Measurements from ENCODE around the gene OMA1. TPM values are rescaled to one million over a fixed set of nuclear protein-coding genes. Genes with fewer than 3 reads are reported as not detected.

Gene OMA1
- total and polyA plus RNA-seq, 2 of the 4 experiments (the other 2 are of a cell fraction), result 5.9 to 6.4 TPM

- Histone ChIP-seq H4K91ac (ENCODE audit: insufficient read depth, low read depth, low read length) (no peak overlapping the region), H2AFZ (replicated peaks; ENCODE audit: low read length, poor library complexity) (no peak overlapping the region), H3K36me3 (ENCODE audit: control insufficient read depth, insufficient read depth, low read length) (no peaks in the 10 kb centered on the region), H2AK5ac (ENCODE audit: low read depth, low read length) (no peak overlapping the region), H3K56ac (ENCODE audit: extremely low read depth, insufficient read depth, low read length) (no peak overlapping the region), H4K8ac (ENCODE audit: low read depth in 2 of 2, low read length in 2 of 2) (no peak overlapping the region), H3K4me3 (ENCODE audit: insufficient read depth, low read depth, low read length) (no peak overlapping the region), H2AK9ac (replicated peaks; ENCODE audit: low read depth, low read length, poor library complexity) (no peak overlapping the region), H3K9me1 (ENCODE audit: insufficient read depth, low read length) (no peaks in the 10 kb centered on the region), H3K4me2 (ENCODE audit: low read depth, low read length) (no peak overlapping the region), H2BK120ac (ENCODE audit: low read depth, low read length) (no peak overlapping the region), H3K79me1 (ENCODE audit: low read depth in 1 of 2, low read length in 2 of 2) (no peaks in the 10 kb centered on the region), H3K23ac (ENCODE audit: low read depth, low read length) (no peak overlapping the region), H3K27me3 (ENCODE audit: control insufficient read depth, insufficient read depth, low read length) (peaks cover 2% of the 10 kb centered on the region), H3K9me3 (ENCODE audit: control insufficient read depth, insufficient read depth, low read length) (no peaks in the 10 kb centered on the region), H3K9ac (ENCODE audit: low read depth, low read length) (no peak overlapping the region), H3K4me1 (ENCODE audit: control insufficient read depth, insufficient read depth, low read length) (no peaks in the 10 kb centered on the region), H3K18ac (ENCODE audit: low read depth, low read length) (no peak overlapping the region), H2BK20ac (ENCODE audit: low read depth, low read length) (no peak overlapping the region), H4K5ac (ENCODE audit: low read depth, low read length) (no peak overlapping the region), H2BK15ac (ENCODE audit: low read depth, low read length) (no peak overlapping the region), H3K4ac (ENCODE audit: low read depth, low read length) (no peak overlapping the region), H4K20me1 (ENCODE audit: insufficient read depth, low read length) (no peaks in the 10 kb centered on the region), H3K14ac (replicated peaks; ENCODE audit: low read depth, low read length) (no peak overlapping the region), H2BK5ac (ENCODE audit: low read depth, low read length, poor library complexity, severe bottlenecking) (no peak overlapping the region), H3K27ac (ENCODE audit: insufficient read depth, low read length) (no peak overlapping the region)
- CTCF ChIA-PET, result no interaction called here
- no CpG with 5 or more reads among the region's 10 CpGs for WGBS, 2 experiments (ENCODE audit: extremely low coverage in 2 of 2, insufficient read length in 1 of 2)
- no TSS peak for BruUV-seq (replicated peaks)
- ATAC-seq (ENCODE audit: low read depth), result no peak
- intact Hi-C loops (cut with micrococcal nuclease), result no loop called here
- TF ChIP-seq MXI1 (IDR thresholded peaks at IDR 0.05; ENCODE audit: borderline replicate concordance, low read depth, low read length), result no peak
- no peak for TF ChIP-seq CHD1 (IDR thresholded peaks at IDR 0.05; ENCODE audit: low read depth, low read length)
- no peak for TF ChIP-seq BHLHE40 (IDR thresholded peaks at IDR 0.05; ENCODE audit: low read depth, low read length)
- TF ChIP-seq CEBPB (IDR thresholded peaks at IDR 0.05; ENCODE audit: low read depth, low read length), result no peak
- TF ChIP-seq RAD21 (IDR thresholded peaks at IDR 0.05; ENCODE audit: low read length), result no peak
- no peak for TF ChIP-seq RFX5 (IDR thresholded peaks at IDR 0.05; ENCODE audit: low read depth, low read length)
- no peak for TF ChIP-seq NFE2L2 (IDR thresholded peaks at IDR 0.05; ENCODE audit: low read depth, low read length)
- no peak for TF ChIP-seq MAFK (IDR thresholded peaks at IDR 0.05; ENCODE audit: low read depth, low read length)
- TF ChIP-seq POLR2A (IDR thresholded peaks at IDR 0.05; ENCODE audit: low read depth, low read length), result no peak
- POLR2A ChIA-PET (ENCODE audit: unreplicated experiment), result no interaction called here
- no peak for DNase-seq
- dilution Hi-C loops (cut with HindIII; ENCODE audit: low sequenced_read_pairs, unreplicated experiment), result no loop called here
- in situ Hi-C loops (cut with MboI; ENCODE audit: low sequenced_read_pairs), result no loop called here
Measured at GRCh38 chr1:58441699-58442098, 104.8 kb downstream of the OMA1 start.

All from IMR-90 (cell line).